GM10266 (cell line): ENCODE measurements around the gene MBOAT2.

ENCODE experiments used
- DNase-seq: peaks from one replicate; pipeline ENCODE4 v3.0.0; 2012; ENCODE audit errors: extremely low spot score
- TF ChIP-seq, protein P1 (sequence below): IDR thresholded peaks from 2 replicates; pipeline ENCODE4 v1.5.1; 2012; ENCODE audit warnings: mild to moderate bottlenecking, low read depth; ENCODE audit not compliant: control insufficient read depth, insufficient read depth; ENCODE audit errors: missing control alignments

The MBOAT2 gene

DNA sequence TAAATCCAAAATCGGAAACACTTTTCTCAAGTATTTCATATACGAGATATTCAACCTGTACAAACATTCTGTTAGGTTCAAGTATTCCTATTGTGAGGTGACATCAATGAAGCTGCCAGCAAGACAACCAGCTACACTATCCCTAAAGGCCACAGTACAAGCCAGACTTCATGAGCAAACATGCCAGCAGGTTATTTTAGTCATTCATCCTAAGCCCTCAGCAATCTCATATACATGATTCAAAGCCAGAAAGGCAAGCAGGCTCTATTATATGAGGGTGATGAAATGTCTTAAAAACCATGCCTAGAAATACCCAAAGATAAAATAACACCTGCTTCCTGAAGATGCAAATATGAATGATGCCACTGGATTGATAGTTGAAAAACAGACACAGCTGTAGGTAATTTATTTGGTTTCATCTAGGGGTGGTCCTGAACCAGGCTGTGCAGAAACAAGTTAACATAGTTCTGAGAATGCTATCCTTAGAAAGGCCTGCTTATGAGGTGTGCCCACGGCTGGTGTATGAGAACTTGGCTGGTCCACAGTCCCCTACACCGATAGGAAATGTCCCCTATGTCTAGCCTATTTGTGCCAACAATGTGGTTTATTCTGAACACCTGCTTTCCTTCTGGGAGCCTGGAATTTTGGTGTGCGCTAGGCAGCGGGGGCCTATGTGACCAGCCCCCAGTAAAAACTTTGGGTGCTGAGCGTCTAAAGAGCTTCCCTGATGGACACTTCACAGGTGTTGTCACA, 117.9 kb downstream of the MBOAT2 start:
- TF ChIP-seq, protein P1, sequence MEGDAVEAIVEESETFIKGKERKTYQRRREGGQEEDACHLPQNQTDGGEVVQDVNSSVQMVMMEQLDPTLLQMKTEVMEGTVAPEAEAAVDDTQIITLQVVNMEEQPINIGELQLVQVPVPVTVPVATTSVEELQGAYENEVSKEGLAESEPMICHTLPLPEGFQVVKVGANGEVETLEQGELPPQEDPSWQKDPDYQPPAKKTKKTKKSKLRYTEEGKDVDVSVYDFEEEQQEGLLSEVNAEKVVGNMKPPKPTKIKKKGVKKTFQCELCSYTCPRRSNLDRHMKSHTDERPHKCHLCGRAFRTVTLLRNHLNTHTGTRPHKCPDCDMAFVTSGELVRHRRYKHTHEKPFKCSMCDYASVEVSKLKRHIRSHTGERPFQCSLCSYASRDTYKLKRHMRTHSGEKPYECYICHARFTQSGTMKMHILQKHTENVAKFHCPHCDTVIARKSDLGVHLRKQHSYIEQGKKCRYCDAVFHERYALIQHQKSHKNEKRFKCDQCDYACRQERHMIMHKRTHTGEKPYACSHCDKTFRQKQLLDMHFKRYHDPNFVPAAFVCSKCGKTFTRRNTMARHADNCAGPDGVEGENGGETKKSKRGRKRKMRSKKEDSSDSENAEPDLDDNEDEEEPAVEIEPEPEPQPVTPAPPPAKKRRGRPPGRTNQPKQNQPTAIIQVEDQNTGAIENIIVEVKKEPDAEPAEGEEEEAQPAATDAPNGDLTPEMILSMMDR, result no peak
- no peak for DNase-seq

DNA sequence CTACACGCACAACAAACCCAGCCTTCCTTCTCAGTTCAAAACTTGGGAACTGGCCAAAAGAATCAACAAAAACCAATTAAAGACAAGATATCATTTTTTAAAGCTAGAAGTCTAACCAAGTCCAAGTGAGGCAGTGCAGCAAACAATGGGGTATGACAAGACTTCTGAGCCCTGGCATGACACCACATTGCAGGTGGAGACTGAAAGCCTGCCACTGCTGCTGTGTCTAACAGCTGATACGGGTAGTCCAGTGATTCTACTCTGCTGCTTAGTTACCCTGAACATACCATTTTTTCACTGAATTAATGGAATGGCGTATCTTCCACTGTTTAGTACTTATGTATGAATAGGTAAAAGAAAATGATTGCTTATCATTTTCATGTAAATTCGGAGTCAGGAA, 118.7 kb downstream of the MBOAT2 start:
- TF ChIP-seq, protein P1, result no peak

DNA sequence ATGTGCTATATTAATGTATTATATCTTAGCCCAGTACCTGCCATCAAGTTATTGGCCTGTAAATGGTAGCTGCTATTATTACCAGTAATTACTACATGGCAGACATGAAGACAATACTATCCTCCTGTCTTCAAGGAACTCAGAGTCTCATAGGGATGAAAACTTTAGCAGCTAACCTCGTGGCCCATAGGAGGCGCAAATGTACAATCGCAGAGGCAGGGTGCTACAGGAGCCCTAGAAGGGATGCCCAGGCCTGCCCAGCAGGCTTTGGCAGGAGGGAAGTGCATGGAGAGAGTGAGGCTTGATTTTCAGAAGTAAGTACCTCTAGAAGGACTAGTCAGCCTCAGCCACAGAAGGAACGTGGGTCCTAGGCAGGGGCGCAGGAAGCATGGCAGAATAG, 121.4 kb downstream of the MBOAT2 start:
- DNase-seq, result no peak
- TF ChIP-seq, protein P1, result peak; percentile 34

More for the DNA sequence above, 118.7 kb downstream of the MBOAT2 start:
- no peak for DNase-seq

DNA sequence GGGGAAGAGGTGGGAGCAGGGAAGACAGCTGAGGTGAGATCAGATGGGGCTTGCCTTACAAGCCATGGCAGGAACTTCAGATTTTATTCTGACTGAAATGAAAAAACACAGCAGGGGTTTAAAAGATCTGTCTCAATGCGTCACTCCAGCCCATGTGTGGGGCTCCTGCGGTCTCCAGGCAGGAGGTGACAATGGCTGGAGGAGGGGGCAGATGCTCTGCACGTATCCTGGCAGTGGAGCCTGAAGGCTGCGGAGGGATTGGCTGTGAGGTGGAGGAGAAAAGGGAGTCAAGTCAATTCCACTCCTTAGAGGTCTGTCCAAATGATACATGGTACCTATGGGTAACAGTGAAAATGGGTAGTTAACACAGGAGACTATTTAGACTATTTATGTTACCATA, 125.6 kb downstream of the MBOAT2 start:
- DNase-seq, result no peak
- TF ChIP-seq, protein P1, result no peak

DNA sequence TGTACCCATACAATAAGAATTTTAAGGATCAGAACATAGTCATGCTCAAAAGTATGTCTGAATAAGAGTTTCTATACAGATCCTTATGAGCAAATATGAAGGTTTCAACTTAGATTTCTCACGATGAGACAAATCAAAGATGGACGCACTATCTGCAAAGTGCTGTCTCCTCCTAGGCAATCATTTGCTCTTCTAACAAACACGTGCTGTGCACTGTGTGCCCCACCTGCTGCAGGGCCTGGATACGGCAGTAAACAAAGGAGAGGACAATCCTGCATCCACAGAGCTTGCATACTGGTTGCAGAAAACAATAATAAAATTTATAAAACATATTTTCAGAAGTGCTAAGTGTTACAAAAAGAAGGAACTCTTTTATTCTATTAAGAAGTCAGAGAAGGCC, 126.2 kb downstream of the MBOAT2 start:
- DNase-seq, result no peak
- TF ChIP-seq, protein P1, result no peak

DNA sequence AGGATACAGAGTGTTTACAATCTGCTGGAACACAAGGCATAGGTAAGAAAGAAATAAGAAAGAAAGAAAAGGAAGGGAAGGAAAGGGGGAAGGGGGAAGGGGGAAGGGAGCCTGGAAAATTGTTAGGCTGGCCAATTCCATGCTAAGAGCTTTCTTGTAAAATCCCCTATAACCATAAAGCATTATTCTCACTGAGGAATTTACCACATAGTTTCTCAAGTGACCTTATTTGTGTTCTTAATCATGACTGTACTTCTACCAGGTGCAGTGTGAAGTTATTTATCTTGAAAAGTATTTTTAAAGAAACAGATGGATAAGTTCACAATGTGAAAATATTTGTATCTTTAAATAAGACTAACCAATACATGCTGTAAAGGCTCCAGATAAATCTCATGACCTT, 126.9 kb downstream of the MBOAT2 start:
- DNase-seq, result no peak
- TF ChIP-seq, protein P1, result no peak

DNA sequence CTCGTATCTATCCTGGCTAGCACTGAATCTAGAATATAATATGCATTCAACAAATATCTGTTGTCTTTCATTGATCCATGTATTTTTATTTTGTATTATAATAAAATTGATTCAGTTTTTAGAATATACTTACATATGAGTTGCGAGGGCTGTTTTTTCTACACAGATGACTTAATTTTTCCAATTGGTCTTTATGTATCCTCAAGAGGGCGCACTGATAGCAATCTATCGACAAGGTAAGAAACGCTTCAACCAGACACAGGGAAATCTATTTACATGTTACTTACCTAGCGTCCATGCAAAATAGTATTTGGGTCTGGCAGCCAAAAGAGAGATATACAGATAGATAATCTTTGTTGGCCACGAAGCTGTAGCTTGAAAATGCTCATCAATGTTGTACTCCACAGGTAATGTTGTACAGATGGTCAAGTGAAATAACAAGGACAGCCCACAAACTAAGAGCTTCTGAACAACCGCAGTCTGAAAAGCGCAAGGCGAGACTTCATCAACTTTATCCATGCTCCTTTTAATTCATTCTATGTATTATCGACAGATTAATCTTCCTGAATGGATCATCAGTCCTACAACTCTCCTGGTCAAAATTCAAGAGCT, 130.6 kb downstream of the MBOAT2 start:
- TF ChIP-seq, protein P1, result peak; percentile 56
- DNase-seq, result peak; percentile 42
